UCSD-AML1 (cell line): ENCODE data around the gene ATG12.
"Not testable (repeated sequence)": the region's sequence is repeated elsewhere in the genome, so short reads cannot be mapped to it uniquely, and the experiment has no call there.

ENCODE experiments used
- DNase-seq: peaks from one replicate; lab custom pipeline; 2025; ENCODE audit not compliant: unreplicated experiment; lab: John Stamatoyannopoulos, UW

The ATG12 gene

DNA sequence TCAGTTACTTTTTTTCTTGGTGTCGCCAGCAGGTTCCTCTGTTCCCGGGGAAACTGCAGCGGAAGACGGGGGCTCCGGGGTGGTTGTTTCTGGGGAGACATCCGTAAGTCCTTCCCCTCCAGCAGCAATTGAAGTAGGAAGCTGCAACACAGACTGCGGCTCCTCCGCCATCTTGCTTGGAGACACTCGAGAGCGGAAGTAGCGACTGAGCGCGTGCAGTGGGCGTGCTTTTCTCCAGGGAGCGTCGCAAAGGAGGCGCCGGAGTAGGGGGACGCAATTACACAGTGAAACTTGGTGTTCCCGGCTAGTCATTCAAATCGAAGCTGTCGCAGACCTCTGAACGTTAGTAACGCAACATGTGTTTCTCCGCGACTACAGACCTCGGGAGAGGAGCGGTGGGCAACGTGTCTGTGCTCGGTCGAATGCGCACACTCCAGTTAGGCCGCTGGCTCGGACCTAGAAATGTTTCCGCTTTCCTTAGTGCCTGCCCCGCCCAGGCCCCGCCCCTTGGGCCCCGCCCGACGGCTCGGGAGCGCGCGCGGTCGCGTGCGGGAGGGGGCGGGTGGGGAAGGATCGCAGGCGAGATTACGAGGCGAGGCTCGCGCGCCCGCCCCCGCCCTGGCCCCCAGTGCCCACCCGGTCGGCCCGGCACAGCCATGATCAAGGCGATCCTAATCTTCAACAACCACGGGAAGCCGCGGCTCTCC, at the start of gene ATG12, which contains the start of gene AP3S1:
ATG12 (minus strand) TSS at position 184 of the 707 bp plus-strand sequence; CDS start at position 171, 13 bp downstream.
AP3S1 (plus strand) TSS at position 554 of the 707 bp plus-strand sequence; CDS start at position 657, 103 bp downstream.
- DNase-seq = peak; percentile 95

DNA sequence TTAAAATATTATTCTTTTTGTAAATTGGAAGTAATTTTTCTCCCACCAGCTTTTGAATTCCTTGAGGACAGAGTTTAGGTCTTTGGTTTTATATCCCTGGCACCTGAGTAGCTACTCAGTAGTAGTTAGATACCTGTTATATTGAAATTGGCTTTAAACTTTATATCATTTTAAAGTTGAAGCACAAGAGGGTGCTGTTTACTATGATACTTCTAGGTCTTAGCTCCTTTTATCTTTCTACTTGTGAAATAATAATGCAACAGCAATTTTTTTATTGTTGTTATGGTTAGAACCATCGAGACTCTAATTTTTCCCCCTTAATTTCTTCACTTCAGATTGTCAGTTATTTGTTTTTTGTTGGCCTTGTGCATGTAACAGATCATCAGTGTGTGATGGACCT, 46.7 kb upstream of the ATG12 start:
- DNase-seq = no peak

DNA sequence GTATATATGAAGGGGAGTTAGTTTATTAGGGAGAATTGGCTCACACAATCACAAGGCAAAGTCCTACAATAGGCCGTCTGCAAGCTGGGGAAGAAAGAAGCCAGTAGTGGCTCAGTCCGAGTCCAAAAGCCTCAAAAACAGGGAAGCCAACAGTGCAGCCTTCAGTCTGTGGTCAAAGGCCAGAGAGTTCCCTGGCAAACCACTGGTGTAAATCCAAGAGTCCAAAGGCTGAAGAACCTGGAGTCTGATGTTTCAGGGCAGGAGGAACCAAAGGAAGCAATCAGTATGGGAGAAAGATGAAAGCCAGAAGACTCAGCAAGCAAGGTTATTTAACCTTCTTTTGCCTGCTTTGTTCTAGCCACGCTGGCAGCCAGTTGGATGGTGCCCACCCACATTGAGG, 43.8 kb upstream of the ATG12 start:
- not testable (repeated sequence) for DNase-seq

DNA sequence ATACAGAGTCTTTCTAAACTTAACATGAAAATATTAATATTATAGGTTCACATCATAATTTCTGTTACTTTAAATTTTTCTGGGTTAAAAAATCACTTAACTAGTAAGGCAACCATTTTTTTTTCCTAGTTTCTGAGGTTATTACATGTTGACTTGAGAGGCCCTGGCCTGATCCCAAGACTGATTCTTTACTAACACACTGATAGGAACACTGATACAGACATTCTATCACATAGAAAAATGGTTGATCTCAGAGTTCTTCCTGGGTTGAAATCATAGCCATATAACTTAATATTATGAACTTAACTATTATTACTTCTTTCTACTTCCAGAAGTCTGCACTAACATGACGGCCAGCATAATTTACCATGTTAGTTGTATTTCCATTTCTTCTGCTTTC, 43.3 kb upstream of the ATG12 start:
- no peak for DNase-seq

DNA sequence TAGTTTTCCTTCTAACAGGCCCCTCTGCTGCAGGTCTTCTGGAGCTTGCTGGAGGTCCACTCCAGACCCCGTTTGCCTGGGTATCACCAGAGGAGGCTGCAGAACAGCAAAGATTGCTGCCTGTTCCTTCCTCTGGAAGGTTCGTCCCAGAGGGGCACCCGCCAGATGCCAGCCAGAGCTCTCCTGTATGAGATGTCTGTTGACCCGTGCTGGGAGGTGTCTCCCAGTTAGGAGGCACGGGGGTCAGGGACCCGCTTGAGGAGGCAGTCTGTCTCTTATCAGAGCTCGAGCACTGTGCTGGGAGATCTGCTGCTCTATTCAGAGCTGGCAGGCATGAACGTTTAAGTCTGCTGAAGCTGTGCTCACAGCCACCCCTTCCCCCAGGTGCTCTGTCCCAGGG, 41.1 kb upstream of the ATG12 start:
- DNase-seq = not testable (repeated sequence)

DNA sequence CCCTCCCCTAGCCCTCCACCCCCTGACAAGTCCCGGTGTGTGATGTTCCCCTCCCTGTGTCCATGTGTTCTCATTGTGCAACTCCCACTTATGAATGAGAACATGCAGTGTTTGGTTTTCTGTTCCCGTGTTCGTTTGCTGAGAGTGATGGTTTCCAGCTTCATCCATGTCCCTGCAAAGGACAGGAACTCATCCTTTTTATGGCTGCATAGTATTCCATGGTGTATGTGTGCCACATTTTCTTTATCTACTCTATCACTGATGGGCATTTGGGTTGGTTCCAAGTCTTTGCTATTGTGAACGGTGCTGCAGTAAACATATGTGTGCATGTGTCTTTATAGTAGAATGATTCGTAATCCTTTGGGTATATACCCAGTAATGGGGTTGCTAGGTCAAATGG, 36.0 kb upstream of the ATG12 start:
- DNase-seq = not testable (repeated sequence)

DNA sequence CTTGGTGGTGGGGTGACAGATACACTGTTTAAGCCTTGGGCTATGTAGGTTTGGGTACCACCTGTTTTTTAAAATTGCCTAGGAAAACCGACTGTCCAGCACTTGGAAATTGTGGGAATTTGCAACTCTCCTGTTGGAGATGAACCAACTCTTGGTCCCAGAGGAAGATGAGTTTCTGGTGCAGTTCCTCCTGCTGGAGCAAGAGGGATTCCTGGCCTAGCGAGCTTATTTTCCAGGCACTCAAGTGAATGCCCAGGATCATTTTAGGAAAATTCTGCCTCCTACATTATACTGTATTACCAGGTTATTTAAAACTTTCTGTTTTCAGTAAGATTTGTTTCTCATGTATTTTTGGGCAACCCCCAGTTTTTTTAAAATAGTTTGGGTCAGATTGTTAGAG, 34.1 kb upstream of the ATG12 start:
- no peak for DNase-seq

DNA sequence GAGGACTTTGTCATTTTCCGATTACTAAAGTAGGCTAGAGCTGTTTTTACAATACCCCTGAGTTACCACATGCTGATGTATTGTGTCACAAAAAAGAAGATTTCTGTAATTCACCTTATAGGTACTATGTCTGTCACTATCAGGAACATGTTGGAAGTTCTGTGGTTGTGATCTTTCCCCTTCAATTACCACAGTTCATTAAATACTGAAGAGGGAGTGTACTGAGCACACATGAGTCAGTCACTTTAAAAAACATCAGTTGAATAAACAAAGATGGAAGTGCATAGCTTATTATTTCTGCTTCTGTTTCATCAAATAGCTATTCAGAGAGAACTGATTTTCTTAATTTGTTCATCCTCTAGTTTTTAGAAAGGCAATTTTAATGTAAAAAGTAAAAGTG, 32.0 kb upstream of the ATG12 start:
- no peak for DNase-seq

DNA sequence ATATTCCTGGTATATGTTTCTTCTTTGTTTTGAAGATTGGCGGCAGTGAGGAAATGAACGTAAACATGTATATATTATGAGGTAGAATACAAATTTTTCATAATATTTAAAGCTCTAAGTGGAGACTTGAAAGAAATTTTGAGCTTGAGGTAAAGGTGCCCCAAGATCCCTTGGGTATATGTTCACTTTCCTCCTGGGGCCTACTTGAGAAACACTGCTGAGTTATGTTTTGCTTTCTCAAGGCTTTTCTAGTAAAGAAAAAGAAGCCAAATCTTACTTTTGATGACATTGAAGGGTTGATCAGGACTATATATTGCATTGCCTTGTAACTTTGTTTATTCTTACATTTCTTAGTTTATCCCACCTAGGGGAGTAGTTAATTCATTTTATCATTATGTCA, 31.1 kb upstream of the ATG12 start:
- no peak for DNase-seq

DNA sequence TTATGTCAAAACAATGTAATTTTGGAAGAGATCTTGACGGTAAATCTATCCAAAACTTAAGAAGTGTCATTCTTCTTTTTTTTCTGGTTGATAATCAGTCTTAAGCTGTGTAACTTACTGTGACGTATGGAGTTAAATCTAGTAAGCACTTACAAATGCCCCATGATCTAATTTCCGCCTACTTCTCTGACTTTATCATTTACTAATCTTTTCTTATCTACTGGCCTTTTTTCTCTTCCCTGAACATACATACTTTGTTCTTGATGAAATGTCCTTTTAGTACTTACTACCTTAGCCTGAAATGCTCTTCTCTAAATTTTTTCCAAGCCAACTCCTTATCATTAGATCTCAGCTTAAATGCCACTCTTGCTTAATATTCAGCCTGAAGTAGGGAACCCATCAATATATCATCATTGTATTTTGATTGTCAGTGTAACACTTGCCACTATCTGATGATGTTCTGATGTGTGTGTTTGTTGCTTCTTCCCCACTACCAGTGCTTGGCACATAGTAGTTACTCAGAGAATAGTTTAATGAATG, 28.0 kb upstream of the ATG12 start:
- DNase-seq = no peak

DNA sequence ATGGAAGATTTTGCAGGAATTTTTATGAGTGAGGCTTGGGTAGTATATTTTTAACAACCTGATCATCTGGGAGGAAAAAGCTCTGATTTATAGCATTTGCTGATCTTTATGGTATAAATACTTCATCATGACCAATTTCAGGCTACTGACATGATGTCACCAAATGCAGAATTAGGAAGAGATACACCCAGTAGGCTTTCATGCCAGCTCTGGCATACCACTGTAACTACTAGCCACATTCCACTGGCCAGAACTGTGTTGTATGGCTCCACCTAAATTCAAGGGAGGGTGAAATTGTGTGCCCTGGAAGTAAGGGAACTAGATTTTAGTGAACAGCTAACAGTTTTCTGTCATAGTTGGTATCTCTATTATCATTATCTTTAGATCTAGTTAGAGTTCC, 18.0 kb upstream of the ATG12 start:
- DNase-seq = no peak

DNA sequence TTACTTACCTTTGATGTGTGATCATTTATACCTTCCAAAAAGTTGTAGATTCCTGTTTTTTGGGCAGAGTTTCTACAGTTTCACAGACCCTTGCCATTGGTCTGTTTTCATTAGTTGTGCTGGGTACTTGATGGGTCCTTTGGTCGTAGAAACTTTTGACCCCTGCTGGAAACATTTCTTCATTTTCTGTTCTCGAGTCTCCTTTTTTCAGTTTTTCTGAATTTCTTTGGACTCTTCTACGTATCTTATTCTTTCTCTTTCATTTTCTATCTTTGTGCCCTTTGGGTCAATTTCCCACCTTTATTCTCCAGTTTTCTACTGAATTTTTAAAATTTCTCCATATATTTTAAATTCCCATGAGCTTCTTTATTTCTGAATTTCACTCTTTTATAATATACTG, 17.0 kb upstream of the ATG12 start:
- DNase-seq = no peak

DNA sequence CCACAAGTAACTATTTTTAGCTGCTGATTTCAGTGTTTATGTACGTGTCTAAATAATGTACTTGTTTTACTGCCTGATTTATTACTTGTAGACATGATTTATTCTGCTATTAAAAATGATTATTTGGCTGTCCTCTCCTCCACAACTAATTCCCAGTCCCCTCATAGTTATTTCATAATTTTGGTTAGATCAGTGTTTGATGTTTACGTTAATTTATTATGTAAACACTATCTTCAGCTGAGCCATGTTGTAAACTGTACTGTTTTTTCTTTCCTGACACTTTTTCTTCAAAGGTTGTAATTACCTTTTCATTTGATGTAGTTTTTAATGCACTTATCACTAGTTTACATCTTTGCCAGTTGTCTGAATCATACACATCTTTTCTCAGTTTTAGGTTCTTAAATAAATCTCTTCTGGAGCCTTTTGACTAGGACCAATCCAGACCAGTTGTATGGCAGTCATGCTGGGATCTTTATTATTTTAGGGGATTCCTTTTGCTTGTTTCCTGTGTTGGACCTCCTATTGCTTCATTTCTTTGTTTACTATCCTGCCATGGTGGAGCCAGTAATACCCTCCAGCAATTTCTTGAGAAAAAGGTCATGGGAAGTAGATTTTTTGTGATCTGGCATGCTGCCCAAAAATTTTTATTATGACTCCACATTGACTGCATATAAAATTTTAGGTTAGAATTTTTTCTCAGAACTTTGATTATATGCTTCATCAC, 16.4 kb upstream of the ATG12 start:
- no peak for DNase-seq

DNA sequence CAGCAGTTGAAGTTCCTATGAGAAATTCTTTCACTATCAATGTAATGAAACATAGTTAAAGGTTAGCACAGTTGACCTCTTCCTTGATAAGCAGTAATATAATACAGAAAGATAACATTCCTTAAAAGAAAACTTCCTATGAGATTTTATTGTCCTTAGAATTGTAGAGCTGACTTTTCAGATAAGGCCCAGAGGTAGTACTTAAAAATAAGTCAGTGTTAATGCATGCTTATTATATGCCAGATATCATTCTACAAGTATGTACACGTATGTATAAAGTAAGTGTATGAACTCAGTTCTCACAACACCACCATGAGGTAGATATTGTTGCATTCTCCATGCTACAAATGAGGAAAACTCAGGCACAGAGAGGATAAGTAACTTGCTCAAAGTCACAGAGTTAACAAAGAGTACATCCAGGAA, 15.7 kb upstream of the ATG12 start:
- DNase-seq = no peak

DNA sequence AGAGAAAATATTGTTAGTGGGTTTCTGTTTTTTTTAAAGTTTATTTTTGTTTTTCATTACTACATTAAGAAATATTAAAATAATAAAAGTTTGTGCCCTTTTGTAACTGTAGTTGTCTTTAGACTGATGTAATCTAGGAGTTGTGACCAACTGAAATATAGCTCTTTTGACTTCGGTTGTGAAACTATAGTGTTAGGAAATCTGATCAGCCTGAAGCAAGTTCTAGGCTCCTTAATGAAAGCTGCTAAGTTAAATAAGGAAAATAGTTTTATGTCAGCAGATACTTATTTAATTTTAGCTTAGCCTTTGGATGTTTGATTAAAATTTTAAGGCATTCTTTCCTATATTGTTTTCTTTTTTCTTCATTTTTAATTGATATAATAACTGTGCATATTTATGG, 14.6 kb upstream of the ATG12 start:
- no peak for DNase-seq

DNA sequence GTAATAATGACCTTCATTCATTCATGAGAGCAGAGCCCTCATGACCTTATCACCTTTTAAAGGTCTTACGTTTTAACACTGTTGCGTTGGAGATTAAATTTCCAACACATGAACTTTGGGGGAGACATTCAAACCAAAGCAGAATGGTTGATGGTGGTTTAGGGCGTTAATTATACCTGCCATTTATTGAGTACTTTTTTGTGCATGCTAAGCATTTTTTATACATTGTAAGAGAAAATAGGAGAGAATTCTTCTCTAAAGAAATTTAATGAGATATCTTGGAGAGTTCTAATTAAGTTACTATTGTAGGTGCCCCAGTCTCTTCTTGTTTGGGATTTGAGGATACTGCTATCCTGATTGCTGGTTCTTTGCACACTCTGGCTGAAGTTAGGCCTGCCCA, 12.8 kb upstream of the ATG12 start:
- no peak for DNase-seq

DNA sequence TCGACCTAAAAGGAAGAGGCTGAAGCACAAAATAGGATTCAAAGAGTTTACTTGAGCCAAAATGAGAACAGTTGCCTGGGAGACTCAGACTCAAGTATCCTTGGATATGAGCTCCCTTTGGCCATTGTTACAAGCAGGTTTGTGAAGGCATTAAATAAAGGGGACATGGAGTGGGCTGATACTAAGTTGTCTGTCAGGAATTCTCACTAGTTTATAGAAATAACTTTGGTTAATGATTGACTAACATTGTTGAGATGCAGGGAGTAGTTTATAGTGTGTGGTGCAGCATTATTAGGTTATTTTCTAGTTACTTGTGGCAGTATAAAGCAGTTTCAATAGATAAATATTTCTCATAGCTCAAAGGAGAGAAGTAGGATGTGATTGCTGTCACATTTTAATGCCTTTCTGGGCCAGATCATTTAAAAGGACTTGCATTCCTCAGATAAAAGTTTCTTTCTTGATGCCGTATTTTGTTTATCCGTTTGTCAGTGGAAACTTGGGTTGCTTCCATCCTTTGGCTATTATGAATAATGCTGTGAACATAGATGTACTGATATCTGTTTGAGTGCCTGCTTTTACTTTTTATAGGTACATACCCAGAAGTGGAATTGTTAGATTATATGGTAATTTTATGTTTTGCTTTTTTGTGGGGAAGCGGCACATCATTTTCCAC, 9.5 kb upstream of the ATG12 start:
- no peak for DNase-seq

DNA sequence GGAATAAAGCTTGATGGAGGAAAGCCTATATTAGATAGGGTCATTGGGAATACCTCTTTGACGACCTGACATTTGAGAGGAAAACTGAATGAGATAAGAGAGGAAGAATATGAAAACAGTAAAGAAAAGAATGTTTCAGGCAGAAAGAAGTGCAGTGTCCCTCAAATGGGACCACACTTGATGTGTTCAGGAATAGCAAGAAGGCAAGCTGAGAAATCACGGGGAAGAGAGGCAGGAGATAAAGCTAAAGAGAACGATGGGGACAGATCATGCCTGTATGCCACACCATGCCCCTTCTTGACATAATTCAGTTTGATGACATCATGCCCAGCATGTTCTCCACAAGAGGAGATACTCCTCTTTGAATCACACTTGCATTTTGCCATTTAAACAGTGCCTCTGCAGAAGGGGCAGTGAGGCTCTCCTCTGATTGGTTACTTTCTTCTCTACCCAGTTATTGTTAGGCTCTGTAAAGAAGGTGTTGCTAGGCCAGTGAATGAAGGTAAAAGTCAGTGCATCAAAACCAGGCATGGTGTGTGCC, 8.0 kb upstream of the ATG12 start:
- DNase-seq = no peak

DNA sequence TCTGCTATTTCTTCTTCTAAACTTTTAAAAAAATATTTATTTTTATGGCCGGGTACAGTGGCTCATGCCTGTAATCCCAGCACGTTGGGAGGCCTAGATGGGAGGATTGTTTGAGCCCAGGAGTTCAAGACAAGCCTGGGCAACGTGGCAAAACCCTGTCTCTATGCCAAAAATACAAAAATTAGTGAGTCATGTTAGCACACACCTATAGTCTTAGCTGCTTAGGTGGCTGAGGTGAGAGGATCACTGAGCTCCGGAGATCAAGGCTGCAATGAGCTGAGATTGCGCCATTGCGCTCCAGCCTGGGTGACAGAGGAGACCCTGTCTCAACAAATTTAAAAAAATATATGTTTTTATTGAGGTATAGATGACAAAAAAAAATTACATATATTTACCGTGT, 5.9 kb upstream of the ATG12 start:
- no peak for DNase-seq

DNA sequence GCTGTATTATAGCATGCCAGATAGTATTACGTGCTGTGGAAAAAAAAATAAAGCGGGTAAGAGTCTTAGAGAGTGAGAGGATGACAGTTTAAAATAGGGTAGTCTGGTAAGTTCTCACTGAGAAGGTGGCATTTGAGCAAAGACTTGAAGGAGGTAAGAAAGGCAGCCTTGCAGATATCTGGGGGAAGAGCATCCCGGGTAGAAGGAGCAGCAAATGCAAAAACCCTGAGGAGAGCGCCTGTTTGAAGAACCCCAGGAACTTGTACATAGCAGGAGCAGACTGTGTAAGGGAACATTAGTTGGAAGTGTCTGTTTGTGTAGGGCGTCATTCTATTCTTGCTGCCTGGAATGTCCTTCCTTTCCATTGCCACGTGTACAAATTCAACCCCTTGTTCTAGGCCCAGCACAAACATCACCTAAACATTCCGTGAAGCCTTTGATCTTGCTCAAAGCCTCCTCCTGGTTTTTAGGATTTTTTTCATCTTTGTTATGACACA, 3.0 kb upstream of the ATG12 start:
- no peak for DNase-seq

DNA sequence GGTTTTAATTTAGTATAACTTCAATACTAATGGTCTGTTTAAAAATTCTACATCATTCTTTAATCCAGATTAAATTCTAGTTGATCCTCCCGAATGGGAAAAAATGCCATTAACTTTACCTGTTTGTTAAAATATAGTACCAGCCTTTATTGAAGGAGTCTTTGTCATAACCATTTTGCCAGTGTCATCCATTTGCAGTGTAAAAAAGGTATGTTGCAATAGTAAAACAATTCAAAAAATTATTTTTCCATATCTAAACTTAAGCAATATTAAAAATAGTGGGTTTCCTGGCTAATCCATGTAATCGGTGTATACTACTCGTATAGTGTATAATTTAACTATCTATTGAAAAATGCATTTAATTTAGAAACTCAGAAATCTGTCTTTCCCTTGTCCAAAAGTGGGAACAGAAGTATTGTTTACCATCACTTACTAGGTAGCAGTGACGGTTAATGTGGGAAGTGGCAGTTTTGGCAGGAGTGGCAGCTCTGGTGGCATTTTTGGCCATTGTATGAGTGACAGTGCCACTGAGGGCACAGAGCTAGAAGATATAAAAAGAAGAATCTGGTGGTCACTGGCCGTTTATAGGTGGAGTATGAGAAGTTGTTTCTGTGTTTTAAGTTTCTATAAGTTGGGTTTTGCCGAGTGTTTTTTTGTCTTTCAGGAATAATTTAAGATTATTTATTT, 2.2 kb upstream of the ATG12 start:
- DNase-seq = no peak
